Esophagus squamous epithelium (tissue), 5 donors: Measurements from ENCODE around the gene TTF2. TPM values are rescaled to one million over a fixed set of nuclear protein-coding genes. Genes with fewer than 3 reads are reported as not detected.
A peak's percentile ranks its signal among the peaks of the same experiment; 100 is the strongest.

Experiments
- DNase-seq: peaks from one replicate; lab custom pipeline; 2025; lab: John Stamatoyannopoulos, UW
- H3K27ac ChIP-seq, 4 donors: fragments of 200-600 bp; sonication (generic); one replicate each; pipeline ENCODE4 v1.5.1; 2016 to 2019; ENCODE audit warnings: mild to moderate bottlenecking in 1 of 4
- H3K27me3 ChIP-seq, 4 donors: fragments of 200-600 bp; sonication (generic); 1 replicate in 3 of 4; 2 replicates in 1 of 4; pipeline versions ENCODE4 v1.5.1 to v1.6.0; 2017 to 2021; ENCODE audit warnings: antibody characterized with exemption in 1 of 4
- H3K36me3 ChIP-seq, 3 donors: fragments of 200-600 bp; sonication (generic); one replicate each; pipeline ENCODE4 v1.5.1; 2016 to 2019
- H3K4me1 ChIP-seq, 3 donors: fragments of 200-600 bp; sonication (generic); one replicate each; pipeline ENCODE4 v1.5.1; 2017 to 2019
- H3K4me3 ChIP-seq, 4 donors: fragments of 200-600 bp; sonication (generic); 1 replicate in 3 of 4; 2 replicates in 1 of 4; pipeline ENCODE4 v1.5.1; 2016 to 2019; ENCODE audit warnings: mild to moderate bottlenecking in 2 of 4, moderate library complexity in 1 of 4
- H3K9me3 ChIP-seq, 3 donors: fragments of 200-600 bp; sonication (generic); one replicate each; pipeline ENCODE4 v1.5.1; 2016 to 2019
- CTCF ChIP-seq, 6 experiments: fragments of 450-650 bp in 4 of 6; fragments of 200-600 bp in 2 of 6; sonication (generic) in 2 of 6; IDR thresholded peaks; one replicate each; pipeline ENCODE4 v1.5.1; 2016 to 2019; ENCODE audit warnings: antibody characterized with exemption in 6 of 6, mild to moderate bottlenecking in 4 of 6, moderate library complexity in 4 of 6
- POLR2A ChIP-seq, 4 donors: fragments of 450-650 bp; IDR thresholded peaks; one replicate each; pipeline ENCODE4 v1.6.1; 2017; ENCODE audit warnings: antibody characterized with exemption in 4 of 4, mild to moderate bottlenecking in 4 of 4, moderate library complexity in 3 of 4
- WGBS, 2 donors: methylation state at CpG; one replicate each; pipeline ENCODE4 v1.1.5; 2018; 5-methylcytosine and 5-hydroxymethylcytosine counted together
- intact Hi-C: fragments of 100-400 bp; cut with DNase I; formaldehyde crosslinking; loops from one replicate; pipeline ENCODE4 v1.15.0; 2022
- total RNA-seq, 4 donors: library from RNA; depleted of rRNA; stranded (reverse); fragments of >200 nt; gene quantifications; one replicate each; pipeline ENCODE4 v1.1.0, GENCODE V29; 2016
- donor health status: DM: yes; HTN: yes; CAD: no.

Gene TTF2
- total RNA-seq, 4 donors from 2014 or later: 7.2 to 24.2 (median 19.2) TPM

GRCh38 chr1:117060441-117061317 lies 553 bp downstream of the TTF2 start:
- WGBS, 2 donors: 18% methylated on average over 23 to 30 of the region's 42 CpGs
- Histone ChIP-seq H3K36me3 (peaks cover 0 to 24% (median 0%) of the 10 kb centered on the region in 3 donors), H3K4me1 (peaks cover 0 to 32% (median 7%) of the 10 kb centered on the region in 3 donors), H3K27me3 (no peaks in the 10 kb centered on the region), H3K9me3 (no peaks in the 10 kb centered on the region), H3K27ac (peak overlapping the region; percentile 91 to 96 (median 92)), H3K4me3 (peak overlapping the region; percentile 84 to 89 (median 85))
- intact Hi-C loops: loop anchor here (10.0 kb wide), 1 partner anchor 64 kb away; the partner anchor contains the start of gene TRIM45
- no peak for DNase-seq
- TF ChIP-seq CTCF (IDR thresholded peaks at IDR 0.05) (no peak), POLR2A (IDR thresholded peaks at IDR 0.05) (no peak)

GRCh38 chr1:117061986-117062415 lies 1.9 kb downstream of the TTF2 start:
- intact Hi-C loops: loop anchor here (10.0 kb wide), 1 partner anchor 63 kb away; the partner anchor contains the start of gene TRIM45
- DNase-seq: no peak
- WGBS, 2 donors: 22 to 32% methylated on average over 2 of the region's 2 CpGs

GRCh38 chr1:117066367-117066766 lies 6.2 kb downstream of the TTF2 start:
- Histone ChIP-seq H3K27me3 (no peaks in the 10 kb centered on the region), H3K36me3 (peaks cover 0 to 29% (median 0%) of the 10 kb centered on the region in 3 donors), H3K4me3 (no peak overlapping the region), H3K9me3 (no peaks in the 10 kb centered on the region), H3K4me1 (peaks cover 0 to 8% (median under 1%) of the 10 kb centered on the region in 3 donors), H3K27ac (no peak overlapping the region)
- 73 to 76% methylated on average over 6 of the region's 6 CpGs for WGBS, 2 donors
- no peak for DNase-seq
- TF ChIP-seq CTCF (IDR thresholded peaks at IDR 0.05): no peak
- no peak for TF ChIP-seq POLR2A (IDR thresholded peaks at IDR 0.05)
- intact Hi-C loops: loop anchor here (10.0 kb wide), 1 partner anchor 58 kb away; the partner anchor contains the start of gene TRIM45

More at GRCh38 chr1:117061986-117062415, 1.9 kb downstream of the TTF2 start:
- Histone ChIP-seq H3K36me3 (peaks cover 0 to 29% (median 0%) of the 10 kb centered on the region in 3 donors), H3K27me3 (no peaks in the 10 kb centered on the region), H3K27ac (no peak overlapping the region), H3K4me3 (no peak overlapping the region), H3K9me3 (no peaks in the 10 kb centered on the region), H3K4me1 (peaks cover 0 to 32% (median 7%) of the 10 kb centered on the region in 3 donors)
- TF ChIP-seq POLR2A (IDR thresholded peaks at IDR 0.05): no peak
- TF ChIP-seq CTCF (IDR thresholded peaks at IDR 0.05): no peak

- peaks cover 0 to 25% (median 0%) of the 10 kb centered on the region in 3 donors for H3K36me3 ChIP-seq
- no peaks in the 10 kb centered on the region for H3K9me3 ChIP-seq
- 62 to 69% methylated on average over 6 of the region's 6 CpGs for WGBS, 2 donors
- TF ChIP-seq CTCF (IDR thresholded peaks at IDR 0.05): peak; percentile 60 to 81 (median 73)
- no peak for TF ChIP-seq POLR2A (IDR thresholded peaks at IDR 0.05)
- no peak overlapping the region for H3K27ac ChIP-seq
- no peak for DNase-seq
- no peak overlapping the region for H3K4me3 ChIP-seq
- intact Hi-C loops: loop anchor here (10.0 kb wide), 1 partner anchor 57 kb away; the partner anchor contains the start of gene TRIM45
- H3K27me3 ChIP-seq: no peaks in the 10 kb centered on the region
- H3K4me1 ChIP-seq: no peaks in the 10 kb centered on the region
These were observed 7.6 kb downstream of the TTF2 start for GRCh38 chr1:117067533-117068370.
